Activated CD8-positive, alpha-beta memory T cell treated with anti-CD3 and anti-CD28 coated beads for 4 hours (primary cell): ENCODE measurements around the gene CKMT2.
A peak's percentile ranks its signal among the peaks of the same experiment; 100 is the strongest.

Source experiments
- DNase-seq, 2 donors: peaks; one replicate each; pipeline ENCODE4 v3.0.0-alpha.2; 2020; ENCODE audit warnings: low read depth in 2 of 2

Gene CKMT2

GRCh38 chr5:81233080-81233634, at the start of gene CKMT2:
CKMT2 (plus strand) TSS chr5:81233322; CDS start chr5:81251133, 17,811 bp downstream.
- no peak for DNase-seq

- DNase-seq: no peak
These were observed 49.0 kb upstream of the CKMT2 start for GRCh38 chr5:81183811-81184748.

GRCh38 chr5:81184749-81185110, 48.4 kb upstream of the CKMT2 start:
- DNase-seq: no peak

GRCh38 chr5:81187885-81188284, 45.2 kb upstream of the CKMT2 start:
- DNase-seq: no peak

- no peak for DNase-seq
These were observed 44.2 kb upstream of the CKMT2 start for GRCh38 chr5:81188962-81189361.

- DNase-seq: no peak
These were observed 43.1 kb upstream of the CKMT2 start for GRCh38 chr5:81189875-81190498.

GRCh38 chr5:81191726-81192372, 41.3 kb upstream of the CKMT2 start:
- DNase-seq: no peak

GRCh38 chr5:81192373-81192750, 40.8 kb upstream of the CKMT2 start:
- DNase-seq: no peak

GRCh38 chr5:81194633-81195334, 38.3 kb upstream of the CKMT2 start:
- peak; percentile 40 to 55 for DNase-seq

- no peak for DNase-seq
These were observed 37.7 kb upstream of the CKMT2 start for GRCh38 chr5:81195335-81195929.

GRCh38 chr5:81202655-81203054, 30.5 kb upstream of the CKMT2 start:
- no peak for DNase-seq

- DNase-seq: no peak
These were observed 29.4 kb upstream of the CKMT2 start for GRCh38 chr5:81203729-81204128.

- DNase-seq: no peak
These were observed 28.9 kb upstream of the CKMT2 start for GRCh38 chr5:81204205-81204604.

GRCh38 chr5:81205058-81205457, 28.1 kb upstream of the CKMT2 start:
- DNase-seq: no peak

- no peak for DNase-seq
These were observed 26.1 kb upstream of the CKMT2 start for GRCh38 chr5:81207009-81207408.

GRCh38 chr5:81208904-81209303, 24.2 kb upstream of the CKMT2 start:
- DNase-seq: no peak

GRCh38 chr5:81209386-81209785, 23.7 kb upstream of the CKMT2 start:
- DNase-seq: no peak

- DNase-seq: no peak
These were observed 23.1 kb upstream of the CKMT2 start for GRCh38 chr5:81209869-81210493.

- DNase-seq: no peak
These were observed 20.8 kb upstream of the CKMT2 start for GRCh38 chr5:81212211-81212751.

- DNase-seq: no peak
These were observed 20.1 kb upstream of the CKMT2 start for GRCh38 chr5:81213070-81213469.

- no peak for DNase-seq
These were observed 18.3 kb upstream of the CKMT2 start for GRCh38 chr5:81214848-81215247.
